Trophoblast cell (in vitro differentiated cells and primary cell): ENCODE results near the gene ASTN2.

Source experiments
- DNase-seq, 2 donors: peaks; one replicate each; pipeline ENCODE4 v3.0.0-alpha.2; 2016
- H2AFZ ChIP-seq: 2 replicates; pipeline ENCODE4 v1.6.1; 2013; ENCODE audit warnings: low read length, moderate library complexity, mild to moderate bottlenecking; ENCODE audit not compliant: insufficient read depth, poor library complexity
- H2AK5ac ChIP-seq: 2 replicates; pipeline ENCODE4 v1.6.1; 2013; ENCODE audit warnings: mild to moderate bottlenecking, low read length
- H2BK120ac ChIP-seq: 2 replicates; pipeline ENCODE4 v1.6.1; 2013; ENCODE audit warnings: low read length, mild to moderate bottlenecking, moderate library complexity; ENCODE audit not compliant: insufficient read depth, poor library complexity
- H2BK12ac ChIP-seq: 2 replicates; pipeline ENCODE4 v1.6.1; 2013; ENCODE audit warnings: mild to moderate bottlenecking, low read length, moderate library complexity
- H2BK5ac ChIP-seq: 2 replicates; pipeline ENCODE4 v1.6.1; 2013; ENCODE audit warnings: low read length, low read depth, moderate library complexity, mild to moderate bottlenecking; ENCODE audit not compliant: poor library complexity
- H3K14ac ChIP-seq: 2 replicates; pipeline ENCODE4 v1.6.1; 2013; ENCODE audit warnings: mild to moderate bottlenecking, low read length
- H3K18ac ChIP-seq: 2 replicates; pipeline ENCODE4 v1.6.1; 2013; ENCODE audit warnings: mild to moderate bottlenecking, low read length
- H3K23ac ChIP-seq: 2 replicates; pipeline ENCODE4 v1.6.1; 2013; ENCODE audit warnings: low read length
- H3K27ac ChIP-seq: 2 replicates; pipeline ENCODE4 v1.5.1; 2013; ENCODE audit warnings: low read depth, mild to moderate bottlenecking, inconsistent platforms, low read length, moderate library complexity
- H3K27me3 ChIP-seq: 2 replicates; pipeline ENCODE4 v1.6.1; 2013; ENCODE audit warnings: inconsistent platforms, mild to moderate bottlenecking, low read length, moderate library complexity; ENCODE audit not compliant: insufficient read depth
- H3K36me3 ChIP-seq, 2 experiments: 1 replicate in 1 of 2; 2 replicates in 1 of 2; pipeline ENCODE4 v1.6.1; 2013; ENCODE audit warnings: low read length in 2 of 2, mild to moderate bottlenecking in 2 of 2, moderate library complexity in 1 of 2; ENCODE audit not compliant: insufficient read depth in 2 of 2, control insufficient read depth in 1 of 2
- H3K4ac ChIP-seq: 2 replicates; pipeline ENCODE4 v1.6.1; 2013; ENCODE audit warnings: low read depth, mild to moderate bottlenecking, low read length, moderate library complexity
- H3K4me1 ChIP-seq, 2 experiments: 1 replicate in 1 of 2; 2 replicates in 1 of 2; pipeline ENCODE4 v1.6.1; 2013; ENCODE audit warnings: low read length in 2 of 2, mild to moderate bottlenecking in 2 of 2, moderate library complexity in 1 of 2; ENCODE audit not compliant: insufficient read depth in 2 of 2, control insufficient read depth in 1 of 2
- H3K4me2 ChIP-seq: 2 replicates; pipeline ENCODE4 v1.6.1; 2013; ENCODE audit warnings: inconsistent platforms, mild to moderate bottlenecking, low read length, moderate library complexity
- H3K4me3 ChIP-seq: 2 replicates; pipeline ENCODE4 v1.5.1; 2013; ENCODE audit warnings: mild to moderate bottlenecking, low read depth, low read length, inconsistent platforms
- H3K79me1 ChIP-seq: one replicate; pipeline ENCODE4 v1.6.1; 2013; ENCODE audit warnings: low read length
- H3K79me2 ChIP-seq: 2 replicates; pipeline ENCODE4 v1.6.1; 2013; ENCODE audit warnings: low read length, mild to moderate bottlenecking; ENCODE audit not compliant: control insufficient read depth, insufficient read depth, poor library complexity
- H3K9ac ChIP-seq: 2 replicates; pipeline ENCODE4 v1.6.1; 2013; ENCODE audit warnings: mild to moderate bottlenecking, low read length
- H3K9me3 ChIP-seq: 2 replicates; pipeline ENCODE4 v1.6.1; 2013; ENCODE audit warnings: low read depth, mild to moderate bottlenecking, control low read depth, inconsistent platforms, low read length; ENCODE audit not compliant: insufficient read depth
- H4K12ac ChIP-seq: 2 replicates; pipeline ENCODE4 v1.6.1; 2013; ENCODE audit warnings: low read depth, mild to moderate bottlenecking, low read length, moderate library complexity
- H4K8ac ChIP-seq: 2 replicates; pipeline ENCODE4 v1.6.1; 2013; ENCODE audit warnings: low read depth, mild to moderate bottlenecking, low read length, moderate library complexity
- H4K91ac ChIP-seq: one replicate; pipeline ENCODE4 v1.6.1; 2013; ENCODE audit warnings: low read depth, mild to moderate bottlenecking, low read length, moderate library complexity
- WGBS: extraction: QIAGEN DNeasy Blood & Tissue Kit; methylation state at CpG from one replicate; pipeline ENCODE4 v1.1.7; 2013; ENCODE audit warnings: missing lambda C conversion rate; ENCODE audit not compliant: insufficient read length, insufficient coverage; ENCODE audit errors: extremely low coverage; 5-methylcytosine and 5-hydroxymethylcytosine counted together

Gene ASTN2

GRCh38 chr9:117290856-117291622 lies 123.8 kb downstream of the ASTN2 start:
- no peak overlapping the region for H3K27ac ChIP-seq
- H3K4me3 ChIP-seq, result no peak overlapping the region
- H4K12ac ChIP-seq, result no peak overlapping the region
- H3K27me3 ChIP-seq, result no peaks in the 10 kb centered on the region
- H3K79me1 ChIP-seq, result no peaks in the 10 kb centered on the region
- no peak overlapping the region for H3K9ac ChIP-seq
- no peak overlapping the region for H2AFZ ChIP-seq
- no peak for DNase-seq
- no peak overlapping the region for H4K91ac ChIP-seq
- H2BK5ac ChIP-seq, result no peak overlapping the region
- no peak overlapping the region for H3K18ac ChIP-seq
- no peaks in the 10 kb centered on the region for H3K36me3 ChIP-seq
- H3K79me2 ChIP-seq, result no peaks in the 10 kb centered on the region
- H3K14ac ChIP-seq, result no peak overlapping the region
- WGBS, result 100% methylated on average over 4 of the region's 14 CpGs
- H2AK5ac ChIP-seq, result no peak overlapping the region
- no peak overlapping the region for H3K4me2 ChIP-seq
- no peak overlapping the region for H3K4ac ChIP-seq
- no peaks in the 10 kb centered on the region for H3K9me3 ChIP-seq
- no peaks in the 10 kb centered on the region for H3K4me1 ChIP-seq
- H2BK120ac ChIP-seq, result no peak overlapping the region
- H3K23ac ChIP-seq, result no peak overlapping the region
- no peak overlapping the region for H2BK12ac ChIP-seq
- H4K8ac ChIP-seq, result no peak overlapping the region

DNA sequence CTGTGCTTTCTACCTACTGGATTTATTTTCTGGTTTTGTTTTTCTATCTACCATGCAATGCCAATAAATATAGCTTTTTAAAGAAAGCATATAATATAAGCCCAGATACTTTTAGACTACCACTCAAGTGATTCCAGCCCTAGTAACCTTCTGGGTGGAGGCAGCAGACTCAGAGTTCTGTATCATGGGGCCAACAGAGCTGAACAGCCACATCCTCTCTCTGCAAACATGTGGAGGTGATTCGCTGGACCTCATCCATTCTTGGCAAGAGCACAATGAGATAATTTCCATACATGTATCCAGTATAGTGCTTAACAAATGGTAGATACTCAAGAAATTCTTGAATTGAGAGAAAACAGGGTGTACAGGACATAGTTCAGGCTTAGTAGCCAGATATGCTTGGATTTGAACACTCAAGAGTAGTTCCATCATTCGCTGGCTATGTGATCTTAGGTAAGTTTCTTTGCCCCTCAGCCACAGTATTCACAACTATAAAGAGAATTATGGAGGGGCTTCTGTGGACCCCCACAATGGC lies 124.5 kb downstream of the ASTN2 start:
- Histone ChIP-seq H3K27ac (no peak overlapping the region), H2BK5ac (no peak overlapping the region), H3K9me3 (no peaks in the 10 kb centered on the region), H3K4me3 (no peak overlapping the region), H3K4me1 (no peaks in the 10 kb centered on the region), H3K79me2 (no peaks in the 10 kb centered on the region), H3K18ac (no peak overlapping the region), H3K4me2 (no peak overlapping the region), H3K79me1 (no peaks in the 10 kb centered on the region), H3K9ac (no peak overlapping the region), H2AFZ (no peak overlapping the region), H4K8ac (no peak overlapping the region), H3K14ac (no peak overlapping the region), H4K12ac (no peak overlapping the region), H3K23ac (no peak overlapping the region), H2BK120ac (no peak overlapping the region), H2BK12ac (no peak overlapping the region), H4K91ac (no peak overlapping the region), H2AK5ac (no peak overlapping the region), H3K4ac (no peak overlapping the region), H3K36me3 (no peaks in the 10 kb centered on the region), H3K27me3 (no peaks in the 10 kb centered on the region)
- no peak for DNase-seq
- WGBS, result no CpG with 5 or more reads among the region's 2 CpGs

DNA sequence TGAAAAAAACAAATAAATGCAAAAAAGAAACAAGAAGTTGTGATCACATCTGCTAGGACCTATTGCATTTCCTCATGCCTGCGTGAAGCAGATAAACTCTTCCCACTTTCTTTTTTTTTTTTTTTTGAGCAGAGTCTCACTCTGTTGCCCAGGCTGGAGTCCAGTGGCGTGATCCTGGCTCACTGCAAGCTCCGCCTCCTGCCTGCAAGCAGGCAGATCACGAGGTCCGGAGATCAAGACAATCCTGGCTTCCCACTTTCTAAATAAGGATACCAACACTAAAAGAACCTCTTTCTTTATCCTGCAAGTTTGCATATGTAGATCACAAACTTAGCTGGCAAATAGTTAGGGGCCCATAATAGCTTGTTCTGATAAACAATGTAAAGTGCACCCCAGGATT lies 128.6 kb downstream of the ASTN2 start:
- Histone ChIP-seq H3K18ac (no peak overlapping the region), H3K79me1 (no peaks in the 10 kb centered on the region), H3K4me2 (no peak overlapping the region), H4K91ac (no peak overlapping the region), H3K14ac (no peak overlapping the region), H3K4ac (no peak overlapping the region), H4K12ac (no peak overlapping the region), H3K36me3 (no peaks in the 10 kb centered on the region), H3K9ac (no peak overlapping the region), H2AK5ac (no peak overlapping the region), H3K4me3 (no peak overlapping the region), H3K23ac (no peak overlapping the region), H3K79me2 (no peaks in the 10 kb centered on the region), H2BK5ac (no peak overlapping the region), H4K8ac (no peak overlapping the region), H2BK120ac (no peak overlapping the region), H3K27ac (no peak overlapping the region), H3K9me3 (no peaks in the 10 kb centered on the region), H3K4me1 (no peaks in the 10 kb centered on the region), H3K27me3 (no peaks in the 10 kb centered on the region), H2BK12ac (no peak overlapping the region), H2AFZ (no peak overlapping the region)
- WGBS, result no CpG with 5 or more reads among the region's 5 CpGs
- DNase-seq, result no peak

DNA sequence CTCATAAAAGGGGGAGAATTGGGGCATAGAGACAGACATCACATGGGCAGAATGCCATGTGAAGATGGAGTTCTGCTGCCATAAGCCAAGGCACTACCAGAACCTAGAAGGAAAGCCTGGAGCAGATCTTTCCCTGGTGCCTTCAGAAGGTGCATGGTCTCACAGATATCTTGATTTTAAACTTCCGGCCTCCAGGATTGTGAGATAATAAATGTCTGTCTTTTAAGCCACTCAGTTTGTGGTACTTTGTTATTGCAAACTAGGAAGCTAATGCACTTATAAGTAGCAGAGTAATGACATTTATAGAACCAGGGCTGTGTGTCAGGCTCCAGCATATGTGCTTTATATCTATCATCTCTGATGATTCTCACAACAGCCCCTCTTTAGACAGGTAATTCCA lies 130.4 kb downstream of the ASTN2 start:
- no peak overlapping the region for H3K4me2 ChIP-seq
- no peak overlapping the region for H4K8ac ChIP-seq
- H2AFZ ChIP-seq, result no peak overlapping the region
- DNase-seq, result no peak
- H3K27me3 ChIP-seq, result no peaks in the 10 kb centered on the region
- no peak overlapping the region for H3K14ac ChIP-seq
- no peaks in the 10 kb centered on the region for H3K36me3 ChIP-seq
- no peak overlapping the region for H4K12ac ChIP-seq
- H3K23ac ChIP-seq, result no peak overlapping the region
- no peak overlapping the region for H3K4ac ChIP-seq
- no peak overlapping the region for H3K9ac ChIP-seq
- H2BK12ac ChIP-seq, result no peak overlapping the region
- no peaks in the 10 kb centered on the region for H3K4me1 ChIP-seq
- no peaks in the 10 kb centered on the region for H3K79me2 ChIP-seq
- H2AK5ac ChIP-seq, result no peak overlapping the region
- H3K18ac ChIP-seq, result no peak overlapping the region
- H3K9me3 ChIP-seq, result no peaks in the 10 kb centered on the region
- H2BK5ac ChIP-seq, result no peak overlapping the region
- no peak overlapping the region for H3K27ac ChIP-seq
- no peak overlapping the region for H2BK120ac ChIP-seq
- no peaks in the 10 kb centered on the region for H3K79me1 ChIP-seq
- WGBS, result no CpG with 5 or more reads among the region's 1 CpG
- no peak overlapping the region for H3K4me3 ChIP-seq
- H4K91ac ChIP-seq, result no peak overlapping the region
